Upper lobe of left lung (tissue), 6 donors: ENCODE measurements around the gene TTC7B. TPM values are rescaled to one million over a fixed set of nuclear protein-coding genes. Genes with fewer than 3 reads are reported as not detected.

Source experiments
- ATAC-seq, 2 donors: fragments of 200-7000 bp; cut with Tn5 transposase; one replicate each; pipeline ENCODE4 v1.9.1; 2022; ENCODE audit warnings: mild to moderate bottlenecking in 2 of 2, moderate library complexity in 2 of 2; ENCODE audit not compliant: low FRiP score in 2 of 2
- DNase-seq, 2 donors: peaks; one replicate each; pipeline ENCODE4 v3.0.0-alpha.2; 2019 to 2020
- H3K27ac ChIP-seq, 4 donors: fragments of 200-600 bp; sonication (generic); one replicate each; pipeline ENCODE4 v1.5.1; 2016 to 2019
- H3K27me3 ChIP-seq, 4 donors: fragments of 200-600 bp; sonication (generic); one replicate each; pipeline ENCODE4 v1.5.1; 2017 to 2019
- H3K36me3 ChIP-seq, 4 donors: fragments of 200-600 bp; sonication (generic); one replicate each; pipeline ENCODE4 v1.5.1; 2016 to 2019
- H3K4me1 ChIP-seq, 4 donors: fragments of 200-600 bp; sonication (generic); one replicate each; pipeline ENCODE4 v1.5.1; 2018 to 2019
- H3K4me3 ChIP-seq, 4 donors: fragments of 200-600 bp; sonication (generic); one replicate each; pipeline ENCODE4 v1.5.1; 2017 to 2019; ENCODE audit warnings: mild to moderate bottlenecking in 2 of 4, moderate library complexity in 1 of 4
- H3K9me3 ChIP-seq, 4 donors: fragments of 200-600 bp; sonication (generic); one replicate each; pipeline ENCODE4 v1.5.1; 2018 to 2019
- CTCF ChIP-seq, 6 experiments: fragments of 450-650 bp in 4 of 6; fragments of 200-600 bp in 2 of 6; sonication (generic) in 2 of 6; IDR thresholded peaks; one replicate each; pipeline ENCODE4 v1.5.1; 2016 to 2019; ENCODE audit warnings: antibody characterized with exemption in 6 of 6
- EP300 ChIP-seq, 4 donors: sonication (generic); formaldehyde crosslinking; IDR thresholded peaks; one replicate each; pipeline ENCODE4 v1.5.1; 2017; ENCODE audit warnings: antibody characterized with exemption in 4 of 4, control low read depth in 2 of 4
- POLR2A ChIP-seq, 4 donors: fragments of 450-650 bp; IDR thresholded peaks; one replicate each; pipeline ENCODE4 v1.5.1; 2016 to 2017; ENCODE audit warnings: antibody characterized with exemption in 4 of 4, mild to moderate bottlenecking in 2 of 4
- POLR2AphosphoS5 ChIP-seq, 2 donors: sonication (generic); formaldehyde crosslinking; IDR thresholded peaks; one replicate each; pipeline ENCODE4 v1.5.1; 2017; ENCODE audit warnings: antibody characterized with exemption in 2 of 2
- whole genome bisulfite sequencing, 2 donors: methylation state at CpG; one replicate each; pipeline ENCODE4 v1.1.5; 2017 to 2018; 5-methylcytosine and 5-hydroxymethylcytosine counted together
- total RNA-seq, 6 donors: library from RNA; depleted of rRNA in 4 of 6; stranded (reverse); fragments of >200 nt in 4 of 6; gene quantifications; one replicate each; pipeline versions ENCODE4 v1.1.0 to v1.2.1, GENCODE V29; 2016 to 2021
- donor health status: DM: no; HTN: no; CAD: no; lungs with moderate emphysema.
- donor health status: DM: no; HTN: yes; CAD: no; lungs with severe emphysema.

Gene TTC7B
- total RNA-seq, 6 donors from 2014 or later, result 13.5 to 87.3 (median 37.5) TPM

- 62 to 88% methylated on average over 13 to 17 of the region's 17 CpGs for WGBS, 2 donors
- peaks cover 0 to 21% (median 0%) of the 10 kb centered on the region in 4 donors for H3K36me3 ChIP-seq
- H3K27me3 ChIP-seq, result no peaks in the 10 kb centered on the region
- peak overlapping the region in 3 of 4 donors; percentile 64 to 82 (median 68) for H3K27ac ChIP-seq
- H3K4me3 ChIP-seq, result peak overlapping the region in 1 of 4 donors; percentile 8
- ATAC-seq (peak; percentile 75 to 92), DNase-seq (peak; percentile 52 to 89)
- peaks cover 0 to 27% (median 6%) of the 10 kb centered on the region in 4 donors for H3K4me1 ChIP-seq
- TF ChIP-seq EP300 (IDR thresholded peaks at IDR 0.05) (no peak), POLR2A (IDR thresholded peaks at IDR 0.05) (peak in 1 of 4 donors; percentile 59), POLR2AphosphoS5 (IDR thresholded peaks at IDR 0.05) (peak in 1 of 2 donors; percentile 51)
- no peaks in the 10 kb centered on the region for H3K9me3 ChIP-seq
Observed at GRCh38 chr14:90660865-90661570, 155.2 kb downstream of the TTC7B start.

- WGBS, 2 donors, result 60 to 61% methylated on average over 2 of the region's 2 CpGs
- Histone ChIP-seq H3K9me3 (no peaks in the 10 kb centered on the region), H3K4me1 (peaks cover 0 to 27% (median 6%) of the 10 kb centered on the region in 4 donors), H3K4me3 (no peak overlapping the region), H3K27ac (peak overlapping the region in 1 of 4 donors; percentile 17), H3K27me3 (no peaks in the 10 kb centered on the region), H3K36me3 (peaks cover 0 to 29% (median 0%) of the 10 kb centered on the region in 4 donors)
- DNase-seq, result no peak
- ATAC-seq, result no peak
- TF ChIP-seq POLR2A (IDR thresholded peaks at IDR 0.05), result no peak
- no peak for TF ChIP-seq POLR2AphosphoS5 (IDR thresholded peaks at IDR 0.05)
- no peak for TF ChIP-seq CTCF (IDR thresholded peaks at IDR 0.05)
- no peak for TF ChIP-seq EP300 (IDR thresholded peaks at IDR 0.05)
Observed at GRCh38 chr14:90659156-90659555, 157.1 kb downstream of the TTC7B start.

DNA sequence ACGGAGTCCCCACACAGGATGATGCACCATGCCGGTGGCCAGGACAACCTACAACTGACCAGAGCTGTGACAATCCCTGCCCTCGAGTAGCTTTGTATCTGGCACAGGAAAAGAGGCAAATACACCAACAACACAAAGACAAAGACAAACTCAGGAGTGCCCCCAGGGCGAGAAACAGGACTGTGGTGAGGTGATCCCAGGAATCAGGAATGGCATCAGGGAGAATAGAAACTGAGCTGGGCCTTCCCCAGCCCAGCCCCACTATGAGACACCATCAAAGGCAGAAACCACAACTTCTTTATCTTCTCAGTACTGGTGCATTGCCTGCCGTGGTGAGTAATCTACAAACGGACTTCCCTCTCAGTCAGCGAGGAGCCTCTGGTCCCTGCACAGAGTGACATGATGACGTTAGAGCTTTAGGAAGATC, 157.7 kb downstream of the TTC7B start:
- Histone ChIP-seq H3K9me3 (no peaks in the 10 kb centered on the region), H3K27ac (peak overlapping the region in 1 of 4 donors; percentile 17), H3K4me3 (no peak overlapping the region), H3K4me1 (peaks cover 0 to 27% (median 6%) of the 10 kb centered on the region in 4 donors), H3K27me3 (no peaks in the 10 kb centered on the region), H3K36me3 (peaks cover 0 to 30% (median 0%) of the 10 kb centered on the region in 4 donors)
- peak; percentile 6 to 74 for ATAC-seq
- TF ChIP-seq CTCF (IDR thresholded peaks at IDR 0.05) (no peak), POLR2A (IDR thresholded peaks at IDR 0.05) (no peak), EP300 (IDR thresholded peaks at IDR 0.05) (no peak), POLR2AphosphoS5 (IDR thresholded peaks at IDR 0.05) (no peak)
- WGBS, 2 donors, result 54 to 67% methylated on average over 8 of the region's 8 CpGs
- DNase-seq, result peak in 1 of 2 donors; percentile 58

- peaks cover 0 to 21% (median 6%) of the 10 kb centered on the region in 4 donors for H3K4me1 ChIP-seq
- DNase-seq, result peak in 1 of 2 donors; percentile 43
- H3K4me3 ChIP-seq, result no peak overlapping the region
- H3K27me3 ChIP-seq, result no peaks in the 10 kb centered on the region
- no peaks in the 10 kb centered on the region for H3K9me3 ChIP-seq
- no peak for ATAC-seq
- no peak for TF ChIP-seq POLR2A (IDR thresholded peaks at IDR 0.05)
- TF ChIP-seq CTCF (IDR thresholded peaks at IDR 0.05), result no peak
- no peak for TF ChIP-seq EP300 (IDR thresholded peaks at IDR 0.05)
- H3K36me3 ChIP-seq, result peaks cover 0 to 32% (median 2%) of the 10 kb centered on the region in 4 donors
- WGBS, 2 donors, result 91 to 97% methylated on average over 12 of the region's 12 CpGs
- no peak overlapping the region for H3K27ac ChIP-seq
Observed at GRCh38 chr14:90656973-90657372, 159.3 kb downstream of the TTC7B start.

DNA sequence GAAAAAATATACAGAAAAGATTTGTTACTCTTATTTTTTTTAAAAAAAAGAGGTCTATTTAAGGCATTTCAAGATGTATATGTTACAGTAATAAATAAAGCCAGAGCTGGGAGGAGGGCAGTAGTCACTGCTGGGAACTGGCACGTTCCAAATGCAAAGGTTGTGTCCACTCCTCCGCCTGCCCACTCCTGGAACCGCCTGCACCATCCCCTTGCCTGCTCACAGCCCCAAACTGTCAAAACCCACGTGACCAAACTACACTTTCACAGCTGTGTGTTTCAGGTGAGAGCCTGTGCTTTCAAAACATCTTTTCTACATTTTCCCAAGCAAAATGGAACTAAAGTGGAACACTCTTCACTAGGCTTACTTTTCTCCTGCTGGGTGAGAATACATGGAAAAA, 160.4 kb downstream of the TTC7B start:
- H3K36me3 ChIP-seq, result peaks cover 0 to 33% (median 2%) of the 10 kb centered on the region in 4 donors
- TF ChIP-seq POLR2A (IDR thresholded peaks at IDR 0.05) (no peak), CTCF (IDR thresholded peaks at IDR 0.05) (no peak), POLR2AphosphoS5 (IDR thresholded peaks at IDR 0.05) (no peak), EP300 (IDR thresholded peaks at IDR 0.05) (no peak)
- H3K27me3 ChIP-seq, result no peaks in the 10 kb centered on the region
- DNase-seq (no peak), ATAC-seq (no peak)
- H3K9me3 ChIP-seq, result no peaks in the 10 kb centered on the region
- H3K4me3 ChIP-seq, result no peak overlapping the region
- 80 to 94% methylated on average over 4 of the region's 4 CpGs for WGBS, 2 donors
- no peak overlapping the region for H3K27ac ChIP-seq
- H3K4me1 ChIP-seq, result peaks cover 0 to 11% (median 5%) of the 10 kb centered on the region in 4 donors
